A673 (cell line): ENCODE results near the gene SCIMP.

Source experiments
- CTCF ChIP-seq: fragments of 300-800, 200-600 bp; sonication (generic); conservative IDR thresholded peaks from 2 replicates; pipeline ENCODE4 v1.5.1; 2017; ENCODE audit warnings: low read depth, mild to moderate bottlenecking, antibody characterized with exemption, low read length, moderate library complexity, mixed read lengths
- EZH2 ChIP-seq: fragments of 200-600 bp; sonication (generic); IDR thresholded peaks from 2 replicates; pipeline ENCODE4 v1.6.1; 2017; ENCODE audit warnings: borderline replicate concordance, low read depth, mild to moderate bottlenecking, mixed read lengths, antibody characterized with exemption, low read length; ENCODE audit not compliant: poor library complexity, severe bottlenecking

GRCh38 chr17:5237541-5238016, 2.9 kb upstream of the SCIMP start:
- TF ChIP-seq CTCF (peak; percentile 78), EZH2 (no peak)
